HG02798 (cell line): ENCODE results near the gene GSC.
"Not testable (repeated sequence)": the region's sequence is repeated elsewhere in the genome, so short reads cannot be mapped to it uniquely, and the experiment has no call there.

Experiments
- ATAC-seq: cut with Tn5 transposase; IDR thresholded peaks from one replicate; pipeline ENCODE4 v1.9.1; 2021; ENCODE audit warnings: mild to moderate bottlenecking; ENCODE audit not compliant: unreplicated experiment, poor library complexity

The GSC gene

GRCh38 chr14:94769391-94770250 lies at the start of gene GSC:
Gene GSC (minus strand): TSS chr14:94770113. CDS start chr14:94770015, 98 bp downstream.
- ATAC-seq = no peak

- no peak for ATAC-seq
Observed at GRCh38 chr14:94819531-94819930, 49.6 kb upstream of the GSC start.

DNA sequence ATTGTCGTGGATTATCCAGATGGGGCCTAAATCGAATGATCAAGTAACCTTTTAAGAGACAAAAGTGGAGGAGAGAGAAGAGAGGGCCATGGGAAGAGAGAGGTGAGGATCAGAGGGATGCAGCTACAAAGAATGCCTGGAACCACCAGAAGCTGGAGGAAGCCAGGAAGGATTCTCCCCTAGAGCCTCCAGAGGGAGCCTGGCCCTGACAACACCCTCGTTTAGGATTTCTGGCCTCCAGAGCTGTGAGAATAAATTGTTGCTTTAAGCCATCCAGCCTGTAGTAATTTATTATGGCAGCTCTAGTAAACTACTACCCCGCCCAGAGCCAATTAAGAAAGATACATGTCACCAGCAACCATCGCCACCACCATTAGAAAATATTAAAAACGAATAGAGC lies 46.2 kb upstream of the GSC start:
- no peak for ATAC-seq

GRCh38 chr14:94805680-94806288 lies 35.9 kb upstream of the GSC start:
- ATAC-seq = no peak

DNA sequence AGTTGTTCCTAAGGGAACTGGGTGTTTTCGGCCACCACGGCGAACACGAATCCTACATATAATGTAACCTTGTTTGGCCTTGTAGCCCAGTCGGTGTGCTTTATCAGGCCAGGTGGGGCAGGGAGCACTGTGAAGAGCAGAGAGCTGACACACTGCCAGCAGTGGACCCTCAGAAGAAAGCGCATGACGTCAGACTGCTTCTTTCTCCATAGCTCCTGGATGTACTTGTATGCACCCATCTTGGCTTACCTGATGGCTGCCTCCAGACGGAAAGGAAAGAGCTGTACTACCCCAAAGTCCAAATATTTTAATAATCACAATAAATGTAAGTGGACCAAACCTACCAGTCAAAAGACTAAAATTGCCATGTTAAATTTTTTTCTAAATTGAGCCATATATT lies 31.3 kb upstream of the GSC start:
- ATAC-seq = no peak

- ATAC-seq = not testable (repeated sequence)
Observed at GRCh38 chr14:94800764-94801163, 30.9 kb upstream of the GSC start.

GRCh38 chr14:94797887-94798286 lies 28.0 kb upstream of the GSC start:
- ATAC-seq = no peak

DNA sequence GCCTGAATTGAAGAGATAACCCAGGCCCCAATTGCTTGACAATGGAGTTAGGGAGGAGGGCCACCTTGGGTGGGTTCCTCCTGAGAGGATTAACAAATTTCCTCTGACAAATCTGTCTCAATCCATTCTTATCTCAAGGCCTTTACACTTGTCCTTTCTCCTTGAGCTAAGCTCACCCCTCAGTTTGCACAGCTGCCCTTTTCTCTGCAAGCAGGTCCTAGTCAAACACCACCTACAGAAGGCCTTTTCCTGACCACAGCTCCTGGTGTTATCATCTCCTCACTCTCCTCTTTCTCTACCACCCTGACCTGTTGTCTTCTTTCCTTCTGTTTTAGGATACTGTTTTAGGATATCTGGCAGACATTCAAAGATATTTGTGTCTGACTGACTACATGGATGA lies 26.4 kb upstream of the GSC start:
- no peak for ATAC-seq

- ATAC-seq = no peak
Observed at GRCh38 chr14:94795372-94795771, 25.5 kb upstream of the GSC start.

GRCh38 chr14:94793901-94794300 lies 24.0 kb upstream of the GSC start:
- no peak for ATAC-seq

GRCh38 chr14:94787655-94788054 lies 17.7 kb upstream of the GSC start:
- no peak for ATAC-seq

GRCh38 chr14:94787092-94787491 lies 17.2 kb upstream of the GSC start:
- ATAC-seq = no peak

DNA sequence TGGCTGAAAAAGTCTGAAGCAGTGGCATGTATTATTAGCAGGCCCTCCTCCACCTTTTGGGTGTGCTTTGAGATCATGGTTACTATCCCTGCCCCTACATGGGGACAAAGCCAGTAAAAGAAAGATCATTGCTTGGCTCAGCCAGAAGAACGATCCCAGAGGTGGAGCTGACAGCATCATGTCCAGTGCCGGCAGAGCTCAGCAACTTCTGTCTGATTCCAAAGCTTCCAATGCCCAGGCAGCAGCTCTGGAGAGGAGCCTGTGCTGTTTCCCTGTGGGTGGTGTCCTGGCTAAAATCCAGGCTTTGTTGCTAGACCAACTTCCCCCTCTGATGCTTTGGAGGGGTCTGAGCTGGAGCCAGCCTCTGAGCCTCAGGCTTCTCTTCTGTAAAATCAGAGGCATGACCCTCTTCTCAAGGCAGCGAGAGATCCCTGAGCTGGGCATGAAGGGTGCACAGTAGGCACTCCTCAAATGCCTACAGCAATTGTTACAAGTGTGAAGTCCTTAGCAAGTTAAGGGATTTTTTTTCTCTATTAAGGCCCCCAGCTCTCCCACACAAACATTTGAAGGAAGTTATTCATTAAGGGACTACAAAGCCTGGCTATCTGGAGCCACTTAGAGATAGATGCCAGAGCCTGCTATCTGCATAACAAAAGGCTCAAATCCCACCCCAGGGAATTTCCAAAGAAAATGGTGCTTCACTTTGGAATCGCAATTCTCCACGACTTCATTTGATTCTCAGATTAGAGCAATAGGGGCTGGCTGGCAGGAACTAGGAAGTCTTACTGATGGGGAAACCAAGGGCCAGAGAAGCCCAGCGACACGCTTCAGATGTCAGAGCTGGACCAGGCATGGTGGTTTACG lies 10.9 kb upstream of the GSC start:
- ATAC-seq = no peak

DNA sequence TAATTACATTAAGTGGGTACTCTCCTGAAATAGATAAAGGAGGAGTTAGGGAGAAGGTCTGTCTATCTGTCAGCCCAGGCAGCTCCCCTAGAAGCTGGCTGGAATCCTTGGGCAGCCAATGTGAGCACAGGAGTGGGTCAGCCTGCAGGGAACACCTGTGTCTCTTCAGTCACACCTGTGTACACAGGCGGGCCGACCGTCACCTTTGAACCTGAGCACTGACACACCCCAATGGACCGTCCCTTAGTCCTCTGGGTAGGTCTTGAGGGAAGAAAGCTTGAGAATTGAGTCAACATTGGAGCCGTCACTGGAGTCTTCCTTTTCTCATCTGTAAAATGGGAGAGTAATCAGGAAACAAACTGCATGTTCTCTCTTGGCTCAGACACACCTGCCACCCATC lies 9.8 kb upstream of the GSC start:
- no peak for ATAC-seq

- no peak for ATAC-seq
Observed at GRCh38 chr14:94775871-94776210, 5.9 kb upstream of the GSC start.

GRCh38 chr14:94775091-94775870 lies 5.4 kb upstream of the GSC start:
- no peak for ATAC-seq

DNA sequence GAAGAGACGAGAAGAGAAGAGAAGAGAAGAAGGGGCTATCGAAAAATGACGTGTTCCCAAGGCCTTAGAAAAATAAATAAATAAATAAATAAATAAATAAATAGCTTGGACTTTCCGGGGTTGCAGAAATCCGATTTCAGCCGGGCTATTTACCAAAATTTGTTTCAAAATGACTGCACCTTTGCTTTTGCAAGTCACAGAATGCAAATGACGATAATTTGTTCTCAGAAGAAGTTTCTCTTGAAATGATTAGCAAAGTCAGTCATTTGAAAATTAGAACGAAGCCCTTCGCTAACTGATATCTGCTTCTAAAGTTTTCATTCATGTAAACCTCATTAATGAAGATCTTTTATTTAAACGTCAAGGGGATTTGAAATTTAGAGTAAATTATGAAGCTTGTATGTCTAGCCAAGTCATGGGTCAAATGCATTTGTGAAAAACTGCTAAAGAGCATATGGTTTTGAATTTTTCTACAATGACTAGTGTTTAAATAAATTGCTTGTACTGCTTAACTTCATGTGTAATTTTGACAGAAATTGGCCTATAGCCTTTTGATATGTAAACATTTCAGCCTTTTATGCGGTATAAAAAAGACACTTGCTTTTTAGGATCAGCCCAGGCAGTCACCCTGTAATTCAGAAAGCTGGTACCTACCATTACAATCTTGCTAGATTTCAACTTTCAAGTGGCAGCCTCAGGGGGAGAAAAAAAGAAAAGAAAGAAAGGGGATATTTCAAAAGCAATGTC lies 4.6 kb upstream of the GSC start:
- no peak for ATAC-seq

- no peak for ATAC-seq
Observed at GRCh38 chr14:94773655-94774343, 3.9 kb upstream of the GSC start.

DNA sequence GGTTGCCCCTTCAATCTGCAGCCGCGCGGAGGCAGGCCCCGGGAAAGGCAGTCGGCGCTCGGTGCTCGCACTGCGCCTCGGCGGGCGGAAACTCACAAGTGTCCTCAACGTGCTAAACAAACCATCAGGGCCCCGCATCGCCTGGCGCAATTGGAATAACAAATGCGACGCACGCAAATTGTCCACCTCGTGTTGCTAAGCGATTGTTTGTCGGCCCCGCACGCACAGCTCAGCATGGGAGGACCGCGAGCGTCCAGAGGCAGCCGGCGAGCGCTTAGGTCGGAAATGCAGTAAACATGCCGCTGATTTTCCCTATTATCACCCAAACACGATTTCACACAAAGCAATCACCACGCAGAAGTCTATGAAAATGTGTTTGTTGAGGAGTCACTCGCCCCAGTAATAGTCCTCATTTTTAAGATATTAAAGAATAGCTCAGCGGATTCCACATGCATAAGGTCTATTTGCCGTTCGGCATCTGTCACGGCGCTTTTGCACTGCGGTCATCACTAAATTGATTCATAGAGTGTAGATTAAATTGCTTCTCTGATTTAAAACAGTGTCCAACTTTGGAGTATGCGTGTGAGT lies 3.2 kb upstream of the GSC start:
- ATAC-seq = no peak
